ENCODE results near the gene PKD1.

Gene PKD1

DNA sequence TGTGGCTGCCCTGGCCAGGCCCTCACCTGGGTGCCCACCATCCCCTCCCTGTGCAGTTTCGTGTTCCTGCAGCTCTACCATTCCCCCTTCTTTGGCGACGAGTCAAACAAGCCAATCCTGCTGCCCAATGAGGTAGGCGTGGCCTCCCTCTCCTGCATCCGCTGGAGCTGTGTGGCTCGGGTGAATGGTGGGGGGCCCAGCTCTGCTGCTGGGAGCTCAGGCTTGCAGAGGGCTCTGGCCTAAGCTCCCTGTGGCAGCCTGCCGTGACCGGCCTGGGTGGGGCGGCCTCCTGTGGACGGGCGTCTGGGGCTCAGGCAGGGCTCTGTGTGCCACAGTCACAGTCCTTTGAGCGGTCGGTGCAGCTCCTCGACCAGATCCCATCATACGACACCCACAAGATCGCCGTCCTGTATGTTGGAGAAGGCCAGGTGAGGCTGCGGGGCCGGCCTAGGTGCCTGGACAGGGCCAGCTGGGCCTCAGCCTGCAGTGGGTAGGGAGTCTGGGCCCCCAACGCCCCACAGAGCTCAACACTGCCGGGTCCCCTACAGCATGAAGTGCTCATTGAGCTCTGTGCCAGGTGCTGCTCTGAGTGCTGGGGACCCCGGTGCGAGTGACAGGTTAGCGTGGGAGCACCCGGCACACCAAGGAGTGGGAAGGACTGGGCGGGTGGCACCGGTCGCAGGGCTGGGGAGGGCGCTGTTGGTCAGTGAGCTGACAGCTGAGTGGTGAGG is 50.6 kb downstream of the PKD1 start:
- in situ Hi-C loops (cut with HindIII; ENCODE audit: low sequenced_read_pairs), result no loop called here
- DNase-seq (ENCODE audit: low read depth, low spot score), result no peak
- no peak for TF ChIP-seq CTCF (IDR thresholded peaks at IDR 0.05; ENCODE audit: low read depth, low read length)
- no peak overlapping the region for H3K4me3 ChIP-seq (ENCODE audit: low read depth, low read length)

DNA sequence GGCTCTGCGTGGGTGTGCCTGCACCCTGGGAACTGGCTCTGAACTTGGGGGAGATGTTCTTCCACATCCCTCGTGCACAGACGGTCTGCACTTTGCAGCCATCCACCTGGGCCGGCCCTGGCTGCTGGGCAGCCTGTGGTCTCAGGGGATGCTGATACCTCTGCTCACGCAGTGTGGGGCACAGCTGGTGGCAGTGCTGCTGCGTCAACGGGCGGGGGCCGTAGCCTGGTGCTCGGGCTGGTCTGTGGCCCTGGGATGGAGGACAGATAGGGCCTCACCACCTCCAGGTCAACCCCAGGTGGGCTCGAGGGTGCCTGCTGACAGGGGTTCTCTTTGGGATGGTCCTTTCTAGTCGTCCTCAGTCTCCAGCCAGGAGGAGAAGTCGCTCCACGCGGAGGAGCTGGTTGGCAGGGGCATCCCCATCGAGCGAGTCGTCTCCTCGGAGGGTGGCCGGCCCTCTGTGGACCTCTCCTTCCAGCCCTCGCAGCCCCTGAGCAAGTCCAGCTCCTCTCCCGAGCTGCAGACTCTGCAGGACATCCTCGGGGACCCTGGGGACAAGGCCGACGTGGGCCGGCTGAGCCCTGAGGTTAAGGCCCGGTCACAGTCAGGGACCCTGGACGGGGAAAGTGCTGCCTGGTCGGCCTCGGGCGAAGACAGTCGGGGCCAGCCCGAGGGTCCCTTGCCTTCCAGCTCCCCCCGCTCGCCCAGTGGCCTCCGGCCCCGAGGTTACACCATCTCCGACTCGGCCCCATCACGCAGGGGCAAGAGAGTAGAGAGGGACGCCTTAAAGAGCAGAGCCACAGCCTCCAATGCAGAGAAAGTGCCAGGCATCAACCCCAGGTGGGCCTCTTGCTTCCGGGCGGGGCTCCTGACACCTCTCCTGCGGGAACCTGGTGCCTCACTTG is 51.6 kb downstream of the PKD1 start:
- TF ChIP-seq CTCF (IDR thresholded peaks at IDR 0.05; ENCODE audit: low read depth, low read length), result no peak
- H3K4me3 ChIP-seq (ENCODE audit: low read depth, low read length), result no peak overlapping the region
- in situ Hi-C loops (cut with HindIII; ENCODE audit: low sequenced_read_pairs), result no loop called here
- no peak for DNase-seq (ENCODE audit: low read depth, low spot score)

GRCh38 chr16:2083409-2083808 is 52.3 kb downstream of the PKD1 start:
- DNase-seq (ENCODE audit: low read depth, low spot score), result no peak
- in situ Hi-C loops (cut with HindIII; ENCODE audit: low sequenced_read_pairs), result no loop called here
- no peak overlapping the region for H3K4me3 ChIP-seq (ENCODE audit: low read depth, low read length)
- no peak for TF ChIP-seq CTCF (IDR thresholded peaks at IDR 0.05; ENCODE audit: low read depth, low read length)

- in situ Hi-C loops (cut with HindIII; ENCODE audit: low sequenced_read_pairs), result no loop called here
- no peak for DNase-seq (ENCODE audit: low read depth, low spot score)
- H3K4me3 ChIP-seq (ENCODE audit: low read depth, low read length), result no peak overlapping the region
- no peak for TF ChIP-seq CTCF (IDR thresholded peaks at IDR 0.05; ENCODE audit: low read depth, low read length)
Observed at GRCh38 chr16:2082983-2083364, 52.7 kb downstream of the PKD1 start.

GRCh38 chr16:2082171-2082982 is 53.3 kb downstream of the PKD1 start:
- no peak for TF ChIP-seq CTCF (IDR thresholded peaks at IDR 0.05; ENCODE audit: low read depth, low read length)
- in situ Hi-C loops (cut with HindIII; ENCODE audit: low sequenced_read_pairs), result no loop called here

More at GRCh38 chr16:2082171-2082982, 53.3 kb downstream of the PKD1 start:
- DNase-seq (ENCODE audit: low read depth, low spot score), result no peak
- H3K4me3 ChIP-seq (ENCODE audit: low read depth, low read length), result no peak overlapping the region
